Prostate gland (tissue), 2 donors: ENCODE results near the gene CHP2. TPM values are rescaled to one million over a fixed set of nuclear protein-coding genes. Genes with fewer than 3 reads are reported as not detected.

Experiments used
- DNase-seq: peaks from one replicate; pipeline ENCODE4 v3.0.0-alpha.2; 2019; ENCODE audit warnings: low spot score
- H3K27ac ChIP-seq, 2 donors: fragments of 200-600 bp; sonication (generic); 2 replicates each; pipeline ENCODE4 v1.5.1; 2017 to 2019
- H3K27me3 ChIP-seq: fragments of 200-600 bp; sonication (generic); replicated peaks from 2 replicates; pipeline ENCODE4 v1.5.1; 2019; ENCODE audit not compliant: insufficient read depth
- H3K36me3 ChIP-seq, 2 donors: fragments of 200-600 bp; sonication (generic); 1 replicate in 1 of 2; 2 replicates in 1 of 2; pipeline versions ENCODE4 v1.5.1 to v1.8.1; 2017 to 2019
- H3K4me1 ChIP-seq: fragments of 200-600 bp; sonication (generic); replicated peaks from 2 replicates; pipeline ENCODE4 v1.5.1; 2019
- H3K4me3 ChIP-seq, 2 donors: fragments of 200-600 bp; sonication (generic); 2 replicates each; pipeline ENCODE4 v1.5.1; 2017 to 2019
- H3K9me3 ChIP-seq: fragments of 200-600 bp; sonication (generic); 2 replicates; pipeline ENCODE4 v1.5.1; 2017
- POLR2A ChIP-seq: fragments of 450-650 bp; IDR thresholded peaks from one replicate; pipeline ENCODE4 v1.6.1; 2016; ENCODE audit warnings: antibody characterized with exemption, mild to moderate bottlenecking
- POLR2AphosphoS5 ChIP-seq: sonication (generic); formaldehyde crosslinking; IDR thresholded peaks from one replicate; pipeline ENCODE4 v1.6.1; 2017; ENCODE audit warnings: antibody characterized with exemption
- WGBS: methylation state at CpG from one replicate; pipeline ENCODE4 v1.1.5; 2018; 5-methylcytosine and 5-hydroxymethylcytosine counted together
- intact Hi-C: fragments of 100-400 bp; cut with DNase I; formaldehyde crosslinking; loops from one replicate; pipeline ENCODE4 v1.14.2; 2022
- total RNA-seq, 2 donors: library from RNA; depleted of rRNA; stranded (reverse); fragments of >200 nt; gene quantifications; one replicate each; pipeline ENCODE4 v1.1.0, GENCODE V29; 2016
- TF ChIP-seq, protein P1 (sequence below), 4 experiments: fragments of 200-600 bp in 2 of 4; fragments of 450-650 bp in 2 of 4; sonication (generic) in 2 of 4; IDR thresholded peaks; 1 replicate in 3 of 4; 2 replicates in 1 of 4; pipeline ENCODE4 v1.5.1; 2016 to 2019; ENCODE audit warnings: antibody characterized with exemption in 4 of 4, mild to moderate bottlenecking in 2 of 4, moderate library complexity in 2 of 4

CHP2 gene
- total RNA-seq, 2 donors from 2014 or later = 1.9 to 3.7 TPM

GRCh38 chr16:23788685-23789084, 33.9 kb downstream of the CHP2 start:
- Histone ChIP-seq H3K4me1 (no peaks in the 10 kb centered on the region), H3K4me3 (no peak overlapping the region), H3K9me3 (no peaks in the 10 kb centered on the region), H3K36me3 (no peaks in the 10 kb centered on the region), H3K27ac (no peak overlapping the region), H3K27me3 (no peaks in the 10 kb centered on the region)
- 60% methylated on average over 3 of the region's 3 CpGs for WGBS
- DNase-seq = no peak
- intact Hi-C loops = no loop called here
- TF ChIP-seq, protein P1, sequence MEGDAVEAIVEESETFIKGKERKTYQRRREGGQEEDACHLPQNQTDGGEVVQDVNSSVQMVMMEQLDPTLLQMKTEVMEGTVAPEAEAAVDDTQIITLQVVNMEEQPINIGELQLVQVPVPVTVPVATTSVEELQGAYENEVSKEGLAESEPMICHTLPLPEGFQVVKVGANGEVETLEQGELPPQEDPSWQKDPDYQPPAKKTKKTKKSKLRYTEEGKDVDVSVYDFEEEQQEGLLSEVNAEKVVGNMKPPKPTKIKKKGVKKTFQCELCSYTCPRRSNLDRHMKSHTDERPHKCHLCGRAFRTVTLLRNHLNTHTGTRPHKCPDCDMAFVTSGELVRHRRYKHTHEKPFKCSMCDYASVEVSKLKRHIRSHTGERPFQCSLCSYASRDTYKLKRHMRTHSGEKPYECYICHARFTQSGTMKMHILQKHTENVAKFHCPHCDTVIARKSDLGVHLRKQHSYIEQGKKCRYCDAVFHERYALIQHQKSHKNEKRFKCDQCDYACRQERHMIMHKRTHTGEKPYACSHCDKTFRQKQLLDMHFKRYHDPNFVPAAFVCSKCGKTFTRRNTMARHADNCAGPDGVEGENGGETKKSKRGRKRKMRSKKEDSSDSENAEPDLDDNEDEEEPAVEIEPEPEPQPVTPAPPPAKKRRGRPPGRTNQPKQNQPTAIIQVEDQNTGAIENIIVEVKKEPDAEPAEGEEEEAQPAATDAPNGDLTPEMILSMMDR (IDR thresholded peaks at IDR 0.05) = no peak
- TF ChIP-seq POLR2AphosphoS5 = no peak
- TF ChIP-seq POLR2A = no peak

DNA sequence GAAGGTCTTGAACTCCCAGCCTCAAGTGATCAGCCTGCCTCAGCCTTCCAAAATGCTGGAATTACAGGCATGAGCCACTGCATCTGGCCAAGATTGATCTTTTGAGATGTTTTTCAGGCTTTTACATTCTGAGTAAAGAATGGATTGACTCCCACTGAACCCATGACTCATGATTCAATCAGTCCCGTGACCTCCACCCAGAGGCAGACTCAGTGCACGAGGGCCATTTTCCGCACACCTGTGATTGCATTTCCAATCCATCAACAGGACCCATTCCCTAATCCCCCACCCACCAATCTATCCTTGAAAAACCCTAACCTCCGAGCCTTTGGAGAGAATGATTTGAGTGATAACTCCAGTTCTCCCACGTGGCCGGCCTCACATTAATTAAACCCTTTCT, 40.6 kb downstream of the CHP2 start:
- WGBS = 91% methylated on average over 6 of the region's 6 CpGs
- H3K4me1 ChIP-seq = no peaks in the 10 kb centered on the region
- DNase-seq = no peak
- no peaks in the 10 kb centered on the region for H3K9me3 ChIP-seq
- no peak overlapping the region for H3K27ac ChIP-seq
- H3K4me3 ChIP-seq = no peak overlapping the region
- no peaks in the 10 kb centered on the region for H3K36me3 ChIP-seq
- TF ChIP-seq POLR2A (no peak), POLR2AphosphoS5 (no peak)
- TF ChIP-seq, protein P1 (IDR thresholded peaks at IDR 0.05) = no peak
- no peaks in the 10 kb centered on the region for H3K27me3 ChIP-seq
- intact Hi-C loops = no loop called here

GRCh38 chr16:23796941-23797340, 42.1 kb downstream of the CHP2 start:
- Histone ChIP-seq H3K4me1 (no peaks in the 10 kb centered on the region), H3K27me3 (no peaks in the 10 kb centered on the region), H3K4me3 (no peak overlapping the region), H3K36me3 (no peaks in the 10 kb centered on the region), H3K9me3 (no peaks in the 10 kb centered on the region), H3K27ac (no peak overlapping the region)
- WGBS = 93% methylated on average over 2 of the region's 2 CpGs
- DNase-seq = no peak
- intact Hi-C loops = no loop called here
- TF ChIP-seq POLR2A (no peak), POLR2AphosphoS5 (no peak)
- TF ChIP-seq, protein P1 (IDR thresholded peaks at IDR 0.05) = no peak

DNA sequence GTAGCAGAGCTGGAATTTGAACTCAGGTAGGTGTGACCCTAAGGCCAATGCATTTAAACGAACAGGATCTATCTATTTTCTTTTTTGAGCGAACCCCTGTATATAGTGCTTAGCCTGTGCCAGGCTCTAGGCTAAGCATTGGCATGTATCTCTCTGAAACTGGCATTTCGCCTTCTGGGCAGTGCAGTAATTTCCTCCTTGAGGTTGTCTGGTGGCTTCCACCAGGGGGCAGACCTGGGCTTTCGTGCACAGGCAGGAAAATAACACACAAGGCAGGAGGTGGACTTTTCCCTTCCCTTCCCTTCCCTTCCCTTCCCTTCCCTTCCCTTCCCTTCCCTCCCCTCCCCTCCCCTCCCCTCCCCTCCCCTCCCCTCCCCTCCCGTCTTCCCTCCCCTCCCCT, 46.6 kb downstream of the CHP2 start:
- Histone ChIP-seq H3K27me3 (no peaks in the 10 kb centered on the region), H3K9me3 (no peaks in the 10 kb centered on the region), H3K27ac (no peak overlapping the region), H3K4me1 (no peaks in the 10 kb centered on the region), H3K4me3 (no peak overlapping the region), H3K36me3 (no peaks in the 10 kb centered on the region)
- TF ChIP-seq, protein P1 (IDR thresholded peaks at IDR 0.05) = peak in 3 of 4 experiments; percentile 60 to 78 (median 71)
- TF ChIP-seq POLR2AphosphoS5 = peak; percentile 41
- no peak for TF ChIP-seq POLR2A
- whole genome bisulfite sequencing = 18% methylated on average over 5 of the region's 5 CpGs
- peak; percentile 82 for DNase-seq
- intact Hi-C loops = loop anchor here (5.0 kb wide), 1 partner anchor 701 kb away; no protein-coding TSS in a partner anchor

GRCh38 chr16:23802776-23803175, 48.0 kb downstream of the CHP2 start:
- Histone ChIP-seq H3K9me3 (no peaks in the 10 kb centered on the region), H3K27me3 (no peaks in the 10 kb centered on the region), H3K4me3 (no peak overlapping the region), H3K4me1 (no peaks in the 10 kb centered on the region), H3K27ac (no peak overlapping the region), H3K36me3 (no peaks in the 10 kb centered on the region)
- WGBS = 49% methylated on average over 2 of the region's 2 CpGs
- intact Hi-C loops = loop anchor here (2.0 to 5.0 kb wide), 3 partner anchors 208 to 700 kb away; no protein-coding TSS in a partner anchor
- no peak for DNase-seq
- TF ChIP-seq, protein P1 (IDR thresholded peaks at IDR 0.05) = no peak
- TF ChIP-seq POLR2A = no peak
- TF ChIP-seq POLR2AphosphoS5 = no peak
